Measurements from ENCODE around the gene CLASP2.
"Not testable (repeated sequence)": the region's sequence is repeated elsewhere in the genome, so short reads cannot be mapped to it uniquely, and the experiment has no call there.

The CLASP2 gene

GRCh38 chr3:33718595-33718907 is 497 bp upstream of the CLASP2 start:
- peak overlapping the region; percentile 92 for H3K27ac Mint-ChIP-seq
- H3K4me1 Mint-ChIP-seq (ENCODE audit: low read depth), result peaks cover 10% of the 10 kb centered on the region
- H3K27me3 Mint-ChIP-seq (ENCODE audit: low read depth), result peaks cover 3% of the 10 kb centered on the region
- H3K4me3 Mint-ChIP-seq, result peak overlapping the region; percentile 83
- no peaks in the 10 kb centered on the region for H3K9me3 Mint-ChIP-seq
- no peaks in the 10 kb centered on the region for H3K36me3 Mint-ChIP-seq (ENCODE audit: low read depth)
- no peak for DNase-seq (ENCODE audit: low spot score)

- Mint-ChIP-seq H3K36me3 (ENCODE audit: low read depth) (no peaks in the 10 kb centered on the region), H3K27ac (peak overlapping the region; percentile 86), H3K4me1 (ENCODE audit: low read depth) (peaks cover 10% of the 10 kb centered on the region), H3K27me3 (ENCODE audit: low read depth) (peaks cover 3% of the 10 kb centered on the region), H3K4me3 (peak overlapping the region; percentile 83), H3K9me3 (no peaks in the 10 kb centered on the region)
- DNase-seq (ENCODE audit: low spot score), result peak; percentile 61
Observed at GRCh38 chr3:33717616-33717865, 513 bp downstream of the CLASP2 start.

GRCh38 chr3:33716227-33716626 is 1.8 kb downstream of the CLASP2 start:
- Mint-ChIP-seq H3K4me3 (no peak overlapping the region), H3K36me3 (ENCODE audit: low read depth) (peaks cover 5% of the 10 kb centered on the region), H3K27me3 (ENCODE audit: low read depth) (no peaks in the 10 kb centered on the region), H3K9me3 (no peaks in the 10 kb centered on the region), H3K4me1 (ENCODE audit: low read depth) (peaks cover 10% of the 10 kb centered on the region), H3K27ac (no peak overlapping the region)
- DNase-seq (ENCODE audit: low spot score), result no peak

GRCh38 chr3:33711100-33711499 is 7.0 kb downstream of the CLASP2 start:
- peaks cover 3% of the 10 kb centered on the region for H3K4me1 Mint-ChIP-seq (ENCODE audit: low read depth)
- no peak overlapping the region for H3K27ac Mint-ChIP-seq
- no peak for DNase-seq (ENCODE audit: low spot score)
- H3K36me3 Mint-ChIP-seq (ENCODE audit: low read depth), result peaks cover 14% of the 10 kb centered on the region
- H3K27me3 Mint-ChIP-seq (ENCODE audit: low read depth), result no peaks in the 10 kb centered on the region
- no peak overlapping the region for H3K4me3 Mint-ChIP-seq
- peaks cover 3% of the 10 kb centered on the region for H3K9me3 Mint-ChIP-seq

DNA sequence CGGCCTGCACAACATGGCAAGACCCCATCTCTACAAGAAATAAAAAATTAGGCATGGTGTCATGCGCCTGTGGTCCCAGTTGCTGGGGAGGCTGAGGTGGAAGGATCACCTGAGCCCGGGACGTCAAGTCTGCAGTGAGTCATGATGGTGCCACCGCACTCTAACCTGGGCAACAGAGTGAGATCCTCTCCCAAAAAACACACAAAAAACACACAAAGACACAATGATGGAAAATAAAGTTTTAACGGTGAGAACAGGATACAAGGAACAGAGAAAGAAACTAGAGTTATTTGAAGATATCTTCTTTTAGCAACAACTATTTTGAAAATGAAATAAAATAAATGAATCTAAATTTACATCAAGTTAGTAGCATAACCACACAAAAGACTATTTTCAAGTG is 12.0 kb downstream of the CLASP2 start:
- H3K27ac Mint-ChIP-seq, result no peak overlapping the region
- DNase-seq (ENCODE audit: low spot score), result no peak
- H3K4me1 Mint-ChIP-seq (ENCODE audit: low read depth), result peaks cover 12% of the 10 kb centered on the region
- H3K36me3 Mint-ChIP-seq (ENCODE audit: low read depth), result peaks cover 50% of the 10 kb centered on the region
- peaks cover 47% of the 10 kb centered on the region for H3K9me3 Mint-ChIP-seq
- no peaks in the 10 kb centered on the region for H3K27me3 Mint-ChIP-seq (ENCODE audit: low read depth)
- no peak overlapping the region for H3K4me3 Mint-ChIP-seq

- Mint-ChIP-seq H3K4me1 (ENCODE audit: low read depth) (peaks cover 12% of the 10 kb centered on the region), H3K4me3 (no peak overlapping the region), H3K36me3 (ENCODE audit: low read depth) (peaks cover 53% of the 10 kb centered on the region), H3K27ac (no peak overlapping the region), H3K9me3 (peaks cover 47% of the 10 kb centered on the region), H3K27me3 (ENCODE audit: low read depth) (no peaks in the 10 kb centered on the region)
- no peak for DNase-seq (ENCODE audit: low spot score)
Observed at GRCh38 chr3:33704891-33705290, 13.2 kb downstream of the CLASP2 start.

DNA sequence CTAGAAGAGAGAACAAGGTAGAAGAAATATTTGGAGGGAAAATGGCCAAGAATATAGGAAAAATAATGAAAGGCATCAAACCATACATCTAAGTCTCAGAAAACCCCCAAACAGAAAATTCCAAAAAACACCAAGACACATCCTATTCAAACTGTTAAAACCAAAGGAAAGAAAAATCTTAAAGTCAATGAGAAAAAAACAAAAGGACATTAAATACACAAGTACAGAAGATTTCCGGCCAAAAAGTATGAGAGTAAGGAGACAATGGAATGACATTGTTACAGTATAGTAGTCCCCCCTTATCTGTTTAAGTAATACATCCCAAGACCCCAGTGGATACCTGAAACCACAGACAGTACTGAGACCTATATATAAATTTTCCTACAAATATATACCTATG is 18.8 kb downstream of the CLASP2 start:
- Mint-ChIP-seq H3K36me3 (ENCODE audit: low read depth) (peaks cover 56% of the 10 kb centered on the region), H3K9me3 (peaks cover 39% of the 10 kb centered on the region), H3K27ac (no peak overlapping the region), H3K27me3 (ENCODE audit: low read depth) (no peaks in the 10 kb centered on the region), H3K4me1 (ENCODE audit: low read depth) (no peaks in the 10 kb centered on the region), H3K4me3 (no peak overlapping the region)
- no peak for DNase-seq (ENCODE audit: low spot score)

DNA sequence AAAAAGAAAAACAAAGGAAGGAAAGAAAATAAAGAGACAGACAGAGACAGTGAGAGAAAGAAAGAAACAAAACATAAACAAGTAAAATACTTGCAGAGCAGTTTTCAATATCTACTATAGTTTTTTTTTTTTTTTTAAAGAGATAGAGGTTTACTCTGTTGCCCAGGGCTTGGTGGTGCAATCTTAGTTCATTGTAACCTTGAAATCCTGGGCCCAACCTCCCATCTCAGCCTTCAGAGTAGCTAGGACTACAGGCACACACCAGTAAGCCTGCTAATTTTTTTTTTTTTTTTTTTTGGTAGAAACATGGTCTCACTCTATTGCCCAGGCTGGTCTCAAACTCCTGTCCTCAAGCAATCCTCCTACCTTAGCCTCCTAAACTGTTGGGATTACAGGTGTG is 23.1 kb downstream of the CLASP2 start:
- DNase-seq (ENCODE audit: low spot score), result no peak
- Mint-ChIP-seq H3K36me3 (ENCODE audit: low read depth) (peaks cover 33% of the 10 kb centered on the region), H3K9me3 (peaks cover 10% of the 10 kb centered on the region), H3K4me1 (ENCODE audit: low read depth) (peaks cover 18% of the 10 kb centered on the region), H3K27ac (no peak overlapping the region), H3K4me3 (no peak overlapping the region), H3K27me3 (ENCODE audit: low read depth) (no peaks in the 10 kb centered on the region)

GRCh38 chr3:33690341-33690740 is 27.7 kb downstream of the CLASP2 start:
- no peak for DNase-seq (ENCODE audit: low spot score)
- Mint-ChIP-seq H3K9me3 (no peaks in the 10 kb centered on the region), H3K27ac (no peak overlapping the region), H3K27me3 (ENCODE audit: low read depth) (no peaks in the 10 kb centered on the region), H3K4me1 (ENCODE audit: low read depth) (peaks cover 18% of the 10 kb centered on the region), H3K4me3 (no peak overlapping the region), H3K36me3 (ENCODE audit: low read depth) (peaks cover 17% of the 10 kb centered on the region)

DNA sequence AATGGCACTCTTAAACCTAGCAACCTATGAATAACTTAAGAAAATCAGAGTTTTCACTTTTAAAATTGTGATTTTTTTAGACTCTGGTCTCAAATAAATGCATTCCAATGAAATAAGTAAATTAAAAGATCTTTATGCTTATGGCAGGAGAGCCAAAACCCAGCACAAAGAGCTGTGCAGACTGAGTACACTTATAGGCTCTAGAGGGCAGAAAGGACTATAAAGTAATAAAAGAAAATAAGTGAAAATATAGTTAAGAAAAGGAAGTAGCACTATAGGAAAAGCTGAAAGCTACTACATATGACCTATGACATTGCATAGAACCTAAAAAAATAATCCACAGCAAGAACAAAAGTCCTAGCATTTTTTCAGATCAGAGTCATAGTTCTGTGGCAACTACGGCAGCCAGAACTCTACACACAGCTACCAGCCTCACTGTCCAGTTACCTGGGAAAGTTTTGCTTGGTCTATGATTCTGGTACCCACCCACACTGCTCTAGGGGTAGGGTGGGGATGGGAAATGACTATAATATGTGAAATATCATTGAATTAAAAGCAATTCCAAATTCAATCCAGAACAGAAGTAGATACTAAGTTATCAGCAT is 30.5 kb downstream of the CLASP2 start:
- no peaks in the 10 kb centered on the region for H3K9me3 Mint-ChIP-seq
- H3K27ac Mint-ChIP-seq, result no peak overlapping the region
- H3K4me3 Mint-ChIP-seq, result no peak overlapping the region
- H3K36me3 Mint-ChIP-seq (ENCODE audit: low read depth), result peaks cover 9% of the 10 kb centered on the region
- no peak for DNase-seq (ENCODE audit: low spot score)
- H3K4me1 Mint-ChIP-seq (ENCODE audit: low read depth), result peaks cover 11% of the 10 kb centered on the region
- H3K27me3 Mint-ChIP-seq (ENCODE audit: low read depth), result no peaks in the 10 kb centered on the region

DNA sequence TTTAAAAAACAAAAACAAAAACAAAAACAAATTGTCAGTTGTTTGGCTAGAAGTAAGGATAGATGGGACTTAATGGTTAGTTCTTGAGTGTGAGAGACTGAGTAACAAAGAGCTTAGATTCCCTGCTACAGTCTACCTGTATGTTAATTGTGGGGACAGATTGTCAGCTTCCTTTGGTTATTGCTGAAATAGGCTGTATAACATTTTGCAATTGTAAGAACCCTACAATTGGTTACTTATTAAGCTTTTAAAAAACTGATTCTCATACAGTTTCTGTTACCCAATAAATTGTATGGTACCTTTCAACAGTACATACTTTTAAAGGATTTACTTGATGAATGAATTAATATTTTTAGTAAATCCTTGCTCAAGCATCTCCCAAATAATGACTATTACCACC is 35.3 kb downstream of the CLASP2 start:
- Mint-ChIP-seq H3K36me3 (ENCODE audit: low read depth) (peaks cover 40% of the 10 kb centered on the region), H3K27me3 (ENCODE audit: low read depth) (no peaks in the 10 kb centered on the region), H3K4me3 (no peak overlapping the region), H3K4me1 (ENCODE audit: low read depth) (peaks cover 2% of the 10 kb centered on the region), H3K9me3 (peaks cover 23% of the 10 kb centered on the region), H3K27ac (no peak overlapping the region)
- no peak for DNase-seq (ENCODE audit: low spot score)

GRCh38 chr3:33681667-33682066 is 36.4 kb downstream of the CLASP2 start:
- no peak for DNase-seq (ENCODE audit: low spot score)
- Mint-ChIP-seq H3K4me3 (no peak overlapping the region), H3K9me3 (peaks cover 25% of the 10 kb centered on the region), H3K27ac (no peak overlapping the region), H3K4me1 (ENCODE audit: low read depth) (peaks cover 2% of the 10 kb centered on the region), H3K27me3 (ENCODE audit: low read depth) (no peaks in the 10 kb centered on the region), H3K36me3 (ENCODE audit: low read depth) (peaks cover 44% of the 10 kb centered on the region)

DNA sequence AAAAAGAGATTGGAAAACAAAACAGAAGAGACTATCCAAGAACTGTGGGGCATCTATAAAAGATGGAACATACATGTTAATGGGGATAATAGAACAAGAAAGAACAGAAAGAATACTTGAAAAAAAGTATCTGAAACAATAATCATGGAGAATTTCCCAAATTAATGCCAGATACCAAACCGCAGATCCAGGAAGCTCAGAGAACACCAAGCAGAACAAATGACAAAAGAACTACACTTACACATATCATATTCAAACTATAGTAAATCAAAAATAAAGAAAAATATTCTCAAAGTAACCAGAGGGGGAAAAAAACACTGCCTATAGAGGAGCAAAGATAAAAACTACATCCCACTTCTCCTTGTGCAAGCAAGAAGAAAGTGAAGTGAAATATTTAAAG is 40.0 kb downstream of the CLASP2 start:
- no peak overlapping the region for H3K4me3 Mint-ChIP-seq
- no peak overlapping the region for H3K27ac Mint-ChIP-seq
- no peaks in the 10 kb centered on the region for H3K27me3 Mint-ChIP-seq (ENCODE audit: low read depth)
- peaks cover 2% of the 10 kb centered on the region for H3K4me1 Mint-ChIP-seq (ENCODE audit: low read depth)
- peaks cover 46% of the 10 kb centered on the region for H3K36me3 Mint-ChIP-seq (ENCODE audit: low read depth)
- peaks cover 25% of the 10 kb centered on the region for H3K9me3 Mint-ChIP-seq
- no peak for DNase-seq (ENCODE audit: low spot score)

GRCh38 chr3:33673436-33673835 is 44.6 kb downstream of the CLASP2 start:
- peaks cover 38% of the 10 kb centered on the region for H3K36me3 Mint-ChIP-seq (ENCODE audit: low read depth)

DNA sequence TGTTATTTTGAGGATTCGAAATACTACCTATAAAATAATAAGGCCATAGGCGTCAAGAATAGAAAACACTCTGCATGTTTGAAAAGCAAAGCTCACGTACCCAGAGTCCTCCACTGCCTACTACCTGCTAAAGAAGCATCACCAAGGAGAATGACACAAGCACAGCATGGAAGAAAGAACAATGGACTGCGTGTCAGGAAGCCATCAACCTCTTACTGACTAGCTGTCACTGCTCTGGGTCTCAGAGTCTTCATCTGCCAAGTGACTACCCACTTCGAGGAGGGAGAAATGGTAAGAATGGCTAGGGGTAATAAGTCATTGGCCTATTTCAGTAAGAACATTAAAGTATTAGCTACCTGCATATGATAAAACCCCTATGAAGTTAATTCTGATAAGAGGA is 49.4 kb downstream of the CLASP2 start:
- Mint-ChIP-seq H3K27me3 (ENCODE audit: low read depth) (no peaks in the 10 kb centered on the region), H3K4me1 (ENCODE audit: low read depth) (peaks cover 3% of the 10 kb centered on the region), H3K27ac (no peak overlapping the region), H3K9me3 (no peaks in the 10 kb centered on the region), H3K4me3 (no peak overlapping the region), H3K36me3 (ENCODE audit: low read depth) (peaks cover 25% of the 10 kb centered on the region)
- no peak for DNase-seq (ENCODE audit: low spot score)

More at GRCh38 chr3:33673436-33673835, 44.6 kb downstream of the CLASP2 start:
- H3K4me1 Mint-ChIP-seq (ENCODE audit: low read depth); DNase-seq (ENCODE audit: low spot score); H3K27ac Mint-ChIP-seq; H3K27me3 Mint-ChIP-seq (ENCODE audit: low read depth); H3K9me3 Mint-ChIP-seq; H3K4me3 Mint-ChIP-seq: not testable (repeated sequence)

Data from T-helper 2 cell treated with Interferon-gamma antibody and Interleukin-4, amounts not matched to agents 5 μg/mL and 100 μg/mL, for 36 hours (primary cell).